Adrenal gland (tissue), 5 donors: Measurements from ENCODE around the gene POF1B.

ENCODE experiments used
- CTCF ChIP-seq, 6 experiments: fragments of 450-650 bp in 4 of 6; fragments of 200-600 bp in 2 of 6; sonication (generic) in 1 of 6; IDR thresholded peaks; 1 replicate in 5 of 6; 2 replicates in 1 of 6; pipeline versions ENCODE4 v1.5.1 to v1.8.0; 2016 to 2021; ENCODE audit warnings: antibody characterized with exemption in 6 of 6, mild to moderate bottlenecking in 2 of 6, moderate library complexity in 1 of 6
- POLR2A ChIP-seq, 2 donors: fragments of 450-650 bp; IDR thresholded peaks; one replicate each; pipeline ENCODE4 v1.6.1; 2017; ENCODE audit warnings: antibody characterized with exemption in 2 of 2, mild to moderate bottlenecking in 2 of 2, moderate library complexity in 1 of 2
- donor health status: DM: no; HTN: no; CAD: no.

- TF ChIP-seq CTCF (IDR thresholded peaks at IDR 0.05) (no peak), POLR2A (IDR thresholded peaks at IDR 0.05) (no peak)
Observed at GRCh38 chrX:85243155-85243554, 136.3 kb downstream of the POF1B start.
